Measurements from ENCODE around the gene ATP11A.

DNA sequence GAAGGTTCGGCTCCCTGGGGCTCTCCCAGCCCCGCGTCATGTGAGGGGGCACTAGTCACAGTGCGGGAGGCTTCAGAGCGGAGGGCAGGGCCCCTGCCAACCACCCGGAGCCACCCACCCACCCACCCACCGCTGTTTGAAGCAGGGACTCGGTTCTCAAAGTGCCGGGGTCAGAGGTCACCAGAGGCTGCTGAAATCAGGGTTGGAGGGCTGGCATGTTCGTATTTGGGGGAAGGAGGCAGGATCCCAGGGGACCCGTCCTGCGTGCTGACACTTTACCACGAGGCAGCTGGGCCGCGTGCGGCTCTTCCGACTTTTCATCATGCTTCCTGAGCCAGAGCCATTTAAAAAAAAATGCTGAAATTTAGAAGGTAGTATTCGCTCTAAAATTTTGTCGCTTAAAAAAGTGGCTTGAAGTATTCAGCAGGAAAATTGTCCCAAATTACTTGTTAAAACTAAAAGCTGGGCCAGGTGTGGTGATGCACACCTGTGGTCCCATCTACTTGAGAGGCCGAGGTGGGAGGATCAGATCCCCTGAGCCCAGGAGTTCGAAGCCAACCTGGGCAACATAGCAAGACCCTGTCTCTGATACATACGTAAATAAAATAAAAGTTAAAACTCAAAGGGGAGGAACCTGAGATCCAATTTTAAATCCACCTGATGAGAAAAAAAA, 21.2 kb downstream of the ATP11A start:
- TF ChIP-seq PATZ1 (tag by site-specific recombination; IDR thresholded peaks at IDR 0.05) (no peak), REST (tag by site-specific recombination; IDR thresholded peaks at IDR 0.05) (no peak), FEZF1 (tag by site-specific recombination; IDR thresholded peaks at IDR 0.05) (no peak), ZNF354C (tag by site-specific recombination; IDR thresholded peaks at IDR 0.05; ENCODE audit: borderline replicate concordance, low read depth) (no peak)
- TF ChIP-seq, protein P1, sequence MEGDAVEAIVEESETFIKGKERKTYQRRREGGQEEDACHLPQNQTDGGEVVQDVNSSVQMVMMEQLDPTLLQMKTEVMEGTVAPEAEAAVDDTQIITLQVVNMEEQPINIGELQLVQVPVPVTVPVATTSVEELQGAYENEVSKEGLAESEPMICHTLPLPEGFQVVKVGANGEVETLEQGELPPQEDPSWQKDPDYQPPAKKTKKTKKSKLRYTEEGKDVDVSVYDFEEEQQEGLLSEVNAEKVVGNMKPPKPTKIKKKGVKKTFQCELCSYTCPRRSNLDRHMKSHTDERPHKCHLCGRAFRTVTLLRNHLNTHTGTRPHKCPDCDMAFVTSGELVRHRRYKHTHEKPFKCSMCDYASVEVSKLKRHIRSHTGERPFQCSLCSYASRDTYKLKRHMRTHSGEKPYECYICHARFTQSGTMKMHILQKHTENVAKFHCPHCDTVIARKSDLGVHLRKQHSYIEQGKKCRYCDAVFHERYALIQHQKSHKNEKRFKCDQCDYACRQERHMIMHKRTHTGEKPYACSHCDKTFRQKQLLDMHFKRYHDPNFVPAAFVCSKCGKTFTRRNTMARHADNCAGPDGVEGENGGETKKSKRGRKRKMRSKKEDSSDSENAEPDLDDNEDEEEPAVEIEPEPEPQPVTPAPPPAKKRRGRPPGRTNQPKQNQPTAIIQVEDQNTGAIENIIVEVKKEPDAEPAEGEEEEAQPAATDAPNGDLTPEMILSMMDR (tag by site-specific recombination; IDR thresholded peaks at IDR 0.05), result no peak

Data from HEK293 (cell line).